Chondrocyte (in vitro differentiated cells): ENCODE measurements around the gene RIC8B. TPM values are rescaled to one million over a fixed set of nuclear protein-coding genes. Genes with fewer than 3 reads are reported as not detected.

Experiments used
- DNase-seq: peaks from one replicate; pipeline ENCODE4 v3.0.0; 2021; ENCODE audit warnings: mixed read lengths, low spot score
- H3K27ac Mint-ChIP-seq: one replicate; pipeline ENCODE4 v1.8.0; 2021; ENCODE audit warnings: mild to moderate bottlenecking, moderate library complexity, mixed read lengths; ENCODE audit not compliant: unreplicated experiment
- H3K27me3 Mint-ChIP-seq: 2 replicates; pipeline ENCODE4 v1.8.0; 2021; ENCODE audit warnings: low read depth, mixed read lengths
- H3K36me3 Mint-ChIP-seq: 2 replicates; pipeline ENCODE4 v1.8.0; 2021; ENCODE audit warnings: low read depth, mixed read lengths
- H3K4me1 Mint-ChIP-seq: 2 replicates; pipeline ENCODE4 v1.8.0; 2021; ENCODE audit warnings: low read depth, mild to moderate bottlenecking, mixed read lengths
- H3K4me3 Mint-ChIP-seq: one replicate; pipeline ENCODE4 v1.8.0; 2021; ENCODE audit warnings: mild to moderate bottlenecking, moderate library complexity, mixed read lengths; ENCODE audit not compliant: unreplicated experiment
- H3K9me3 Mint-ChIP-seq: 2 replicates; pipeline ENCODE4 v1.8.0; 2021; ENCODE audit warnings: low read depth, mixed read lengths
- CTCF ChIP-seq: fragments of 200-600 bp; sonication (generic); IDR thresholded peaks from 2 replicates; pipeline ENCODE4 v1.5.0; 2021; ENCODE audit warnings: antibody characterized with exemption, mild to moderate bottlenecking, moderate library complexity
- total RNA-seq: library from RNA; stranded (reverse); gene quantifications from 3 replicates; pipeline ENCODE4 v1.2.1, GENCODE V29; 2021

RIC8B gene
- total RNA-seq, 1 donor from 2014 or later, result 12.3 TPM

- Mint-ChIP-seq H3K27ac (no peak overlapping the region), H3K9me3 (no peaks in the 10 kb centered on the region), H3K36me3 (no peaks in the 10 kb centered on the region)
These were observed 126.1 kb downstream of the RIC8B start for GRCh38 chr12:106900554-106900953.

GRCh38 chr12:106901276-106901675 lies 126.8 kb downstream of the RIC8B start:
- Mint-ChIP-seq H3K4me3 (no peak overlapping the region), H3K27me3 (no peaks in the 10 kb centered on the region), H3K4me1 (peaks cover 9% of the 10 kb centered on the region), H3K9me3 (no peaks in the 10 kb centered on the region), H3K36me3 (no peaks in the 10 kb centered on the region), H3K27ac (no peak overlapping the region)
- no peak for TF ChIP-seq CTCF
- no peak for DNase-seq

More at GRCh38 chr12:106900554-106900953, 126.1 kb downstream of the RIC8B start:
- H3K4me1 Mint-ChIP-seq, result peaks cover 9% of the 10 kb centered on the region
- H3K4me3 Mint-ChIP-seq, result no peak overlapping the region
- TF ChIP-seq CTCF, result no peak
- H3K27me3 Mint-ChIP-seq, result no peaks in the 10 kb centered on the region
- no peak for DNase-seq

GRCh38 chr12:106902053-106902452 lies 127.6 kb downstream of the RIC8B start:
- Mint-ChIP-seq H3K4me1 (peaks cover 9% of the 10 kb centered on the region), H3K4me3 (no peak overlapping the region), H3K36me3 (no peaks in the 10 kb centered on the region), H3K9me3 (peaks cover 5% of the 10 kb centered on the region), H3K27me3 (peaks cover 2% of the 10 kb centered on the region), H3K27ac (no peak overlapping the region)
- DNase-seq, result no peak
- no peak for TF ChIP-seq CTCF

- no peak for TF ChIP-seq CTCF
- Mint-ChIP-seq H3K27me3 (peaks cover 2% of the 10 kb centered on the region), H3K36me3 (no peaks in the 10 kb centered on the region), H3K9me3 (peaks cover 5% of the 10 kb centered on the region), H3K4me1 (peaks cover 9% of the 10 kb centered on the region), H3K27ac (no peak overlapping the region), H3K4me3 (peak overlapping the region; percentile 75)
- no peak for DNase-seq
These were observed 128.9 kb downstream of the RIC8B start for GRCh38 chr12:106903241-106903945.

DNA sequence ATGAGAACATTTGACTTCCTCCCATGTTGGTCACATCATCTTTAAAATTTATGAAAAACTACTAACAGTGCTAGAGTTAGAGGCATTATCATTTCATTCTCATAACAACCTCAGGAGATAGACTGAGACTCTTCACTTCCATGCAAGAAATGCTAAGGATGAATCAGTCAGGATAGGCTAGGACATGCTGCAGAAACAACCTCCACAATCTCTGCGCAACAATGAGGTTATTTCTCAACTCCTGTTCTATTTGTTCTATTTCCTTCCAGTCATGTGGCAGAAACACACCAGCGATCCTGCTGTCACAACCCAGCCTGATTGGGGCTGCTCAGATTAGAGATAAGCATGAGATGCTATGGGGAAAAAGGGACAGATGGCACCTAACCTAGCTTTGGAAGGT lies 132.2 kb downstream of the RIC8B start:
- Mint-ChIP-seq H3K9me3 (peaks cover 5% of the 10 kb centered on the region), H3K36me3 (no peaks in the 10 kb centered on the region), H3K27me3 (peaks cover 2% of the 10 kb centered on the region), H3K4me3 (no peak overlapping the region), H3K27ac (no peak overlapping the region), H3K4me1 (peaks cover 9% of the 10 kb centered on the region)
- no peak for DNase-seq
- no peak for TF ChIP-seq CTCF
